Ovary (tissue), 9 donors: Measurements from ENCODE around the gene USP2. TPM values are rescaled to one million over a fixed set of nuclear protein-coding genes. Genes with fewer than 3 reads are reported as not detected.

Experiments used
- DNase-seq, 5 donors: peaks; one replicate each; pipeline ENCODE4 v3.0.0-alpha.2; 2019 to 2020
- H3K27ac ChIP-seq, 2 donors: fragments of 200-600 bp; one replicate each; pipeline versions ENCODE4 v1.5.1 to v1.8.0; 2019 to 2022
- H3K27me3 ChIP-seq: fragments of 200-600 bp; one replicate; pipeline ENCODE4 v1.8.0; 2022
- H3K36me3 ChIP-seq: fragments of 200-600 bp; sonication (generic); one replicate; pipeline ENCODE4 v1.5.1; 2019
- H3K4me1 ChIP-seq: one replicate; pipeline ENCODE4 v1.8.1; 2013; ENCODE audit warnings: mild to moderate bottlenecking, moderate library complexity; ENCODE audit not compliant: insufficient read depth
- H3K4me3 ChIP-seq: fragments of 200-600 bp; sonication (generic); one replicate; pipeline ENCODE4 v1.5.1; 2017
- H3K9me3 ChIP-seq, 2 donors: fragments of 200-600 bp in 1 of 2; sonication (generic) in 1 of 2; one replicate each; pipeline versions ENCODE4 v1.5.1 to v1.8.1; 2013 to 2019; ENCODE audit warnings: mild to moderate bottlenecking in 1 of 2, moderate library complexity in 1 of 2
- CTCF ChIP-seq, 3 donors: fragments of 450-650 bp in 2 of 3; fragments of 200-600 bp in 1 of 3; IDR thresholded peaks; one replicate each; pipeline versions ENCODE4 v1.5.1 to v1.8.0; 2016 to 2022; ENCODE audit warnings: antibody characterized with exemption in 3 of 3, mild to moderate bottlenecking in 1 of 3
- EP300 ChIP-seq: sonication (generic); formaldehyde crosslinking; IDR thresholded peaks from one replicate; pipeline ENCODE4 v1.6.1; 2017; ENCODE audit warnings: antibody characterized with exemption
- POLR2A ChIP-seq: fragments of 450-650 bp; IDR thresholded peaks from one replicate; pipeline ENCODE4 v1.6.1; 2017; ENCODE audit warnings: antibody characterized with exemption, mild to moderate bottlenecking, moderate library complexity
- WGBS, 3 donors: extraction: QIAGEN DNeasy Blood & Tissue Kit in 1 of 3; methylation state at CpG; one replicate each; pipeline versions ENCODE4 v1.1.5 to v1.1.7; 2013 to 2017; 5-methylcytosine and 5-hydroxymethylcytosine counted together
- intact Hi-C, 4 donors: fragments of 100-400 bp; cut with DNase I; formaldehyde crosslinking; loops; one replicate each; pipeline versions ENCODE4 v1.11.0 to v1.15.1; 2022 to 2023
- polyA plus RNA-seq, 2 donors: library from polyadenylated mRNA; stranded (reverse); fragments of 200-250 nt in 1 of 2; fragments of 350-450 nt in 1 of 2; fragmentation: Illumina TruSeq in 1 of 2; extraction: RNeasy Lipid Tissue Mini Kit (QIAGEN cat#74804) in 1 of 2; gene quantifications; one replicate each; pipeline ENCODE4 v1.2.3, GENCODE V29; 2013 to 2014
- total RNA-seq, 7 donors: library from RNA; depleted of rRNA in 2 of 7; stranded (reverse); fragments of >200 nt in 2 of 7; fragmentation: NEBNext Ultra II Directional in 3 of 7; extraction: Animal tissue kit (Norgen Biotek cat#: 25700) in 3 of 7; gene quantifications; one replicate each; pipeline versions ENCODE4 v1.1.0 to v1.2.4, GENCODE V29; 2016 to 2023
- donor health status: DM: no; HTN: no; CAD: no; lungs with moderate emphysema.
- donor health status: DM: no; HTN: no; CAD: no.
- donor health status: Bipolar disorder and iron deficiency.
- donor health status: DM: yes; HTN: yes; CAD: no.
- donor health status: DM: no; HTN: no; CAD: no.
- donor health status: DM: yes; HTN: yes; CAD: no.

The USP2 gene
- total and polyA plus RNA-seq, 9 donors = 1.0 to 16.9 (median 4.0) TPM

- H3K4me3 ChIP-seq = no peak overlapping the region
- H3K36me3 ChIP-seq = no peaks in the 10 kb centered on the region
- intact Hi-C loops = loop anchor here in 1 of 4 donors (2.0 kb wide), 1 partner anchor 17 kb away; no protein-coding TSS in a partner anchor
- peak in 4 of 5 donors; percentile 63 to 81 (median 69) for DNase-seq
- 48 to 49% (median 49%) methylated on average over 5 of the region's 5 CpGs for WGBS, 3 donors
- H3K27ac ChIP-seq = no peak overlapping the region
- no peaks in the 10 kb centered on the region for H3K27me3 ChIP-seq
- H3K4me1 ChIP-seq = no peaks in the 10 kb centered on the region
- no peaks in the 10 kb centered on the region for H3K9me3 ChIP-seq
- no peak for TF ChIP-seq POLR2A
- TF ChIP-seq EP300 = no peak
- TF ChIP-seq CTCF (IDR thresholded peaks at IDR 0.05) = peak; percentile 20 to 62 (median 58)
These were observed 7.4 kb downstream of the USP2 start for GRCh38 chr11:119373921-119374631.

GRCh38 chr11:119373059-119373920, 8.2 kb downstream of the USP2 start:
- TF ChIP-seq POLR2A (no peak), CTCF (IDR thresholded peaks at IDR 0.05) (no peak), EP300 (no peak)
- intact Hi-C loops = no loop called here
- Histone ChIP-seq H3K4me3 (no peak overlapping the region), H3K27me3 (no peaks in the 10 kb centered on the region), H3K9me3 (no peaks in the 10 kb centered on the region), H3K4me1 (peaks cover 8% of the 10 kb centered on the region), H3K27ac (no peak overlapping the region), H3K36me3 (no peaks in the 10 kb centered on the region)
- 82 to 86% (median 83%) methylated on average over 19 to 23 of the region's 23 CpGs for WGBS, 3 donors
- peak in 2 of 5 donors; percentile 24 to 50 for DNase-seq

GRCh38 chr11:119372260-119373058, 9.0 kb downstream of the USP2 start:
- peak in 1 of 5 donors; percentile 25 for DNase-seq
- Histone ChIP-seq H3K4me1 (peaks cover 12% of the 10 kb centered on the region), H3K36me3 (no peaks in the 10 kb centered on the region), H3K9me3 (no peaks in the 10 kb centered on the region), H3K27ac (no peak overlapping the region), H3K4me3 (no peak overlapping the region), H3K27me3 (no peaks in the 10 kb centered on the region)
- intact Hi-C loops = no loop called here
- 89 to 92% (median 89%) methylated on average over 25 to 26 of the region's 26 CpGs for WGBS, 3 donors
- TF ChIP-seq EP300 (no peak), CTCF (IDR thresholded peaks at IDR 0.05) (no peak), POLR2A (no peak)

GRCh38 chr11:119371778-119372182, 9.7 kb downstream of the USP2 start:
- intact Hi-C loops = no loop called here
- no peak overlapping the region for H3K4me3 ChIP-seq
- no peaks in the 10 kb centered on the region for H3K27me3 ChIP-seq
- H3K36me3 ChIP-seq = no peaks in the 10 kb centered on the region
- peaks cover 12% of the 10 kb centered on the region for H3K4me1 ChIP-seq
- no peak for DNase-seq
- no peak overlapping the region for H3K27ac ChIP-seq
- H3K9me3 ChIP-seq = no peaks in the 10 kb centered on the region
- no peak for TF ChIP-seq CTCF (IDR thresholded peaks at IDR 0.05)
- TF ChIP-seq EP300 = no peak
- TF ChIP-seq POLR2A = no peak
- WGBS, 3 donors = 72 to 79% (median 72%) methylated on average over 8 of the region's 8 CpGs
